SK-N-DZ (cell line): ENCODE results near the gene ENDOV.

Experiments
- DNase-seq: peaks from one replicate; pipeline ENCODE4 v3.0.0-alpha.2; 2015; ENCODE audit warnings: low spot score

The ENDOV gene

GRCh38 chr17:80449930-80450576 lies 35.1 kb downstream of the ENDOV start:
- no peak for DNase-seq

GRCh38 chr17:80451104-80451775 lies 36.3 kb downstream of the ENDOV start:
- DNase-seq, result no peak

DNA sequence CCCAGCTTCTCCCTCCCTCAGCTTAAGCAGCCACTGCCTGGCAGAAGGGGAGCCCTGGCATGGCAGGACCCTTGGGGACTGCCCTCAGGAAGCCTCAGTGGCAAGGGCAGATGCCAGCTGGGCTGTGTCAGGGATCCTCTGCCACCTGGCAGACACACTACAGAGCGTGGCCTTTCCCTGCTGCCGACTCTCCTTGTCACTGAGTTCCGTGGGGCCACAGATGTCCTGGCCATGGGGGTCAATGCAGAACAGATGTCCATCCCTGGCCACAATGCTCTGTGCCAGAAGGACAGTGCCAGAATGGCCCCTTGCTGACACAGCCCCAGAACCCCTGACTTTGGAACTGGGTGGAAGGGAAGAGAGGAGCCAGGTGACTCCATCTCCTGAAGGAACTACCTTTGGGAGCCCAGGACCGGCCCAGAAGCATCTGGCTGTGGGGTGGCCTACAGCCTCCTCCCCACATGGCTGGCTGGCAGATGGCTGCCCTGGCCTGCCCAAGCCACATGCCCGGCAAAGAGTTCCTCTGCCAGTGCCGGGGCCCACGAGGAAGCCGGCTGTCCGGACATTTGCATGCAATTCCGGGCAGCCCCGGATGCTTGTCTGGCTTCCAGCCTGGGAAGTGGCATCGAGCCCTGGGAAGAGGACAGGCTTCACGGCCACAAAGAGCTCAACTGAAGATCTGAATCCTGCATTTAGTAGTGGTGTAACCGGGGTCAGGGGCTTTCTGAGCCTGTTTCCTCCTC lies 37.4 kb downstream of the ENDOV start:
- no peak for DNase-seq

DNA sequence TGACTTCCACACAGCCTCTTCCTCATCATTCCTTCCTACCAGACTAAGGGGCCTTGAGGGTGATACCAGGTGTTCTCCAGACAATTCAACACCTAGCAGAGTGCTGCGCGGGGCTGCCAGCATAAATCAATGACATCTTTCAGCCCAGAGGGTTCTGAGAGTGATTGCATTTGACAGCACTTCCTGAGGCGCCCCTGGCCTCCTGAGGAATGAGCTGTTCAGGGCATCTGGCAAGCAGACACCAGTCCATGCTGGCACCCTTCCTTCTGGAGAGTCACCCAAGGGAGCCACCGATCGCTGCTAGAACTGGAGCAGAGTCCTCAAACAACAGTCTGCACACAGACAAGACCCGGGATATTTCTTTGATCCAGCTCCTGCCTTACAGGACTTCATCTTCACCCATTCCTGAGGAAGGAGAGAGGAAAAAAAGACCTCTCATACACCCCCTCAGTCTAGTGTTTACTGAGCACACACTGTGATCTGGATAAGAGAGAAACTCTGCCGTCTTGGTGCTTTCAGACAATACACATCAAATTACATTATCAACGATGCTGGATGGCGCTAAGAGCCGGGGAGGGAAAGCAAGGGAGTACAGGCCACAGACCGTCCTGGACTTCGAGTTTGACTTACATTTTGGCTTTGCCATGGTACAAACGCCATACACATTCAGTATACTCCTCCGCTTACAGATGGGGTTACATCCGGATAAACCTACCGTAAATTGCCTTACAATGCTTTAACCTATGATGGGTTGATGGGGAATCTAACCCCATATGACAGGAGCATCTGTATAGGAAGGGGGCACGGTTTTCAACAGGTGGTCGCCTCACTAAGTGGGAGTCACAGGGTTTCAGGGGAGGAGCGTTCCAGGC lies 38.4 kb downstream of the ENDOV start:
- no peak for DNase-seq

GRCh38 chr17:80453998-80454556 lies 39.1 kb downstream of the ENDOV start:
- no peak for DNase-seq

DNA sequence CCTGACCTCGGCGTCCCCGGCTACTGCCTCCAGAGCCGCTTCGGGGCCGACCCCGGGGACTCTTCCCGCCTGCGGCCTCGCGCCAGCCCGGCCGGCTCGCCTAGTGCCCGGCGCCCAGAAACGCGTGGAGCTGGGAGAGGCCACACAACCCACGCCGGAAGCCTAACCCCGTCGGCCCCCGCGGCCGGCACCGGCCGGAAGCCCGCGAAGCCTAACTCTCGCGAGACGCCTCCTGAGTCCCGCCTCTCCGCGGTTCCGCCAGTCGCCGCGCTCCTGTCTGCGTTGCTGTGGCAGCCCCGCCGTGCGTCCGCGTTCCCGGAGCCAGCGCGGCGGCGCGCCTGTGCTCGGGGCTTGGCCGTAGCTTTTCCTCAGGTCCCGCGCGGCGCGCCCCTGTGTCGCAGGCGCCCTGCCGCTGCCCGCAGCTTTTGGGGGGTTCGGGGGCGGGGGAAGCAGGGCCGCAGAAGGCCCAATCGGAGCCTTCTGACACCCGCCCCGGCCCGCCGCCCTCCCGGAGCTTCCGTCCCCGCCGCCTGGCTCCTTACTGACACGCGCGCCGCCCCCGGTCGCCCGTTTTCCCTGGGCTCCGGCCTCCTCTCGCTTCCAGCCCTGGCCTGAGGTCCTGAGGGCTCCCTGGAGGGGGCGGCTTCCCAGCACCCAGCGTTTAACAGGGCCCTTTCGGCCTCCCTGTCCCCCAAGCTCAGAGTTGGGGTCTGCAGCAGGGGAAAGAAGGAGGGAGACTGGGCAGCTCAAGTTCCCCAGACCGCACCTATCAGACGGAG lies 39.8 kb downstream of the ENDOV start:
- DNase-seq, result peak; percentile 96

GRCh38 chr17:80455336-80455710 lies 40.4 kb downstream of the ENDOV start:
- DNase-seq, result peak; percentile 70

DNA sequence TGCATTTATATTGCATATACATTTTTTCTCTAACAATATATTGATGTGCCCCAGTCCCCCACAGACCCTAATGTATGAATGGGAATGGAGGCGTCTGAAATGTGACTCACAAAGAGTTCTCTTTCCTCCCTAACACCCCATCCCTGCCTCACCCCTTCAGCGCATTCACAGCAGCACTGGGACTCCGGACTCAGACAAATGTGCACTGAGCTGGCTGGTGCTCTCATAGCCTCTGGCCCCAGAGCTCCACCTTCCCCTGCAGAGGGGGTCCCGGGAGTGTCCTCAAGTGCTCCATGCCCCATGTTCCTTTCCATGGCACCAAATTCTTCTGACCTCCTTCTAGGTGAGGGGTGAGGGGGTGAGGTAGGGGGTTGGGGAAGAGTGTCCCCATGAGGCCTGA lies 40.8 kb downstream of the ENDOV start:
- DNase-seq, result no peak

- DNase-seq, result no peak
Measured at GRCh38 chr17:80456465-80457235, 41.7 kb downstream of the ENDOV start.

GRCh38 chr17:80457236-80457856 lies 42.4 kb downstream of the ENDOV start:
- no peak for DNase-seq

DNA sequence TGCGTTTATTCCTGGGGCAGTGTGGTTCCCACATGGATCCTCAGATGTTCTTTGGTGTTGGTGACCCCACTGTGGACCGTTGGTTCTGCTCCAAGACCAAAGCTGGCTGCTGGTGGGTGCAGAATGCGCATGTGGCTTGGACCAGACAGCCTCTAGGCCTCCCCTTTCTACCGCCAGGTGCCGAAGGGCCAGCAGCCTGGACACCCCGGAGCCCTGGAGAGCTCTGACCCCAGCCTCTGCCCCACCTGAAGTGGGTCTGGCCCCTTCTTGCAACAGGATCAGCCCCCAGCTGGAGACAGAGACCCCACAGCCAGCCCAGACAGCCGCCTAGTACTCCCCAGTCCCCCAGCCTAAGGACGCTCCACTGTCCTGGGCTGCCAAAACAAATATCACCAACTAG lies 43.0 kb downstream of the ENDOV start:
- DNase-seq, result no peak

GRCh38 chr17:80459234-80459633 lies 44.3 kb downstream of the ENDOV start:
- DNase-seq, result no peak

GRCh38 chr17:80460429-80460834 lies 45.5 kb downstream of the ENDOV start:
- no peak for DNase-seq

- DNase-seq, result no peak
Measured at GRCh38 chr17:80461528-80462160, 46.7 kb downstream of the ENDOV start.

DNA sequence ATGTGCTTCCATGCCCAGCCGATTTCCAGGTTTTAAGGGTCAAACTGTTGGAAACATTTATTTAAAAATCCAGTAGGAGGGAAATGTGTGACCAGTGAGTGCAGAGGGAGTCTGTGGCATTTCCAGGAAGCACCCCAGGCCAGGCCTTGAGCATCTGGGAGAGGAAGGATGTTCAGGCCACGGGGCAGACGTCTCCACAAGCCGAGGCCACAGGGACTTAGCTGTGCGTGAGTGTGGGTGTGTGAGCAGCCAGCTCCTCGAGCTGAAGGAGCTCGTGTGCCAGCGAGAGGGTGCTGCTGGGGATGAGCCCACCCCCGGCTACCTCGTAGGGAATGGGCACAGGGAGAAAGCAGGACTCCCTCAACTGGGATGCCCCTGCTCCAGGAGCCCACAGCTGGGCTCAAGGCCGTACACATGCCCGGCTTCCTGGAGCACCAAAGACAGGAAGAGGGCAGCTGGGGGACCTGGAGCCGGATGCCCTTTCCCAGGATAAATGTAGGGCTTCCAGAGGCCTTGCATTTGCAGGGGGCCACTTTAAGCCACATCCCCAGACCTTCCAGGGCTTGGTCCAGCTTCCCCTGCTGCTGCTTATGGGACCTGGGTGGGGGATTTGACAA lies 48.9 kb downstream of the ENDOV start:
- DNase-seq, result no peak

DNA sequence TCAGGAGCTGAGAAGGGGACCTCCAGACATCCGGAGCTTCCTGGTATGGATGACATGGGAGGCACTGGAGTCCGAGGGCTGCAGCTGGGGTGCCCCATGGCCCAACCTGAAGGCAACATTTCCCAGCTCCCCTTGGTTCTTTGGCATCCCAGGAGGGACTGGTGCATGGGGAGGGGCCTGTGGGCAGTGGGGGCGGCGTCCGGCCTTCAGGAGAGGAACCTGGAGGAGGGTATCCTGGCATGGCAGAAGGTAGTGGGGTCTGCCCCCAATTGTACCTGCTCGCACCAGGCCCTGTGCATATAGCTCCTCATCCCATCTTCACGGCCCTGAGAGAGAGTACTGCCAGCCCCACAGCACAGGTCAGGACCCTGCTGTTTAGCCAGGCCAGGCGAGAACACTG lies 49.5 kb downstream of the ENDOV start:
- DNase-seq, result no peak

DNA sequence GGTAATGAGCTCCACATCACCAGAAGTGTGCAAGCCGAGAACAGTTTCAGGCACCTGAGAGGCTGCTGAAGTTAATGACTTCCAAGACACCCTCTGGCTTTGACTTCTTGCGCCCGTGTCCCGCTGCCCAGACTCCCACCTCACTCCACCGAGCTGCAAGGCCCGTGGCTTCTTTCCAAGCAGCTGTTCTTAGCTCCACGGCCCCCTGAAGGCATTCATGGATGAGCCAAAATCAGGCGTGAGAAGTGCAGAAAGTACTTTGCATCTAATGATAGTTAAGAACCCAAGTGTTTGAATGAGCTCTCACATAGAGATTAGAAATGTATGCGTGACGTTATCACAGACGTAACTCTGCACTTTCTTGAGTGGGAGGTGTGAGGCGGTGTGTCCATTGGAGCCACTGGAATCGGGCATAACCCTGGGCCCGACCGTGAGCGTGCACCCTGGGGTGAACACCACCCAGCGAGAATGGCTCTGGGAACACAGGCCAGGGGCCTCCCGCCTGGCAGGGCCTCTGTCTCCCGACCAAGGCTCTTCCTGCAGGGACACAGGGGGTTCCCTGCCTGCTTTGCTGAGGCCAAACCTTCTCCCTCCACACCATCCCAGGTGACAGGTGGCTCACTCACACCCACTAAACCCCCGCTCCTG lies 50.5 kb downstream of the ENDOV start:
- no peak for DNase-seq

- no peak for DNase-seq
Measured at GRCh38 chr17:80466188-80466705, 51.3 kb downstream of the ENDOV start.
